Astrocyte (in vitro differentiated cells and primary cell): ENCODE results near the gene PTH1R. TPM values are rescaled to one million over a fixed set of nuclear protein-coding genes. Genes with fewer than 3 reads are reported as not detected.

Source experiments
- DNase-seq: peaks from one replicate; pipeline ENCODE4 v3.0.0-alpha.2; 2010; ENCODE audit warnings: low read depth
- FAIRE-seq: peaks from 2 replicates; lab custom pipeline; 2011; peaks lifted over from hg19 to GRCh38; lab: Jason Lieb, UNC
- H2AFZ ChIP-seq: 2 replicates; pipeline ENCODE4 v1.6.0; 2012; ENCODE audit warnings: low read depth, low read length, inconsistent platforms
- H3K27ac ChIP-seq: 2 replicates; pipeline ENCODE4 v1.5.1; 2011; ENCODE audit warnings: low read depth, low read length, inconsistent platforms
- H3K27me3 ChIP-seq: 2 replicates; pipeline ENCODE4 v1.6.0; 2011; ENCODE audit warnings: low read length, inconsistent platforms; ENCODE audit not compliant: insufficient read depth
- H3K36me3 ChIP-seq: 2 replicates; pipeline ENCODE4 v1.5.1; 2011; ENCODE audit warnings: low read length, inconsistent platforms; ENCODE audit not compliant: insufficient read depth
- H3K4me1 ChIP-seq: 2 replicates; pipeline ENCODE4 v1.5.1; 2011; ENCODE audit warnings: low read length, inconsistent platforms; ENCODE audit not compliant: insufficient read depth
- H3K4me2 ChIP-seq: 2 replicates; pipeline ENCODE4 v1.6.0; 2012; ENCODE audit warnings: low read length, inconsistent platforms
- H3K4me3 ChIP-seq: 2 replicates; pipeline ENCODE4 v1.5.1; 2011; ENCODE audit warnings: low read depth, mild to moderate bottlenecking, low read length, inconsistent platforms; ENCODE audit not compliant: insufficient read depth
- H3K79me2 ChIP-seq: 2 replicates; pipeline ENCODE4 v1.6.0; 2012; ENCODE audit warnings: mild to moderate bottlenecking, low read length, inconsistent platforms; ENCODE audit not compliant: insufficient read depth
- H3K9ac ChIP-seq: 2 replicates; pipeline ENCODE4 v1.6.0; 2012; ENCODE audit warnings: mild to moderate bottlenecking, low read length, inconsistent platforms
- H3K9me3 ChIP-seq: 2 replicates; pipeline ENCODE4 v1.5.1; 2012; ENCODE audit warnings: low read depth, mild to moderate bottlenecking, low read length, inconsistent platforms; ENCODE audit not compliant: insufficient read depth
- H4K20me1 ChIP-seq: 2 replicates; pipeline ENCODE4 v1.6.0; 2012; ENCODE audit warnings: low read length, inconsistent platforms; ENCODE audit not compliant: insufficient read depth
- H3K27ac Mint-ChIP-seq: one replicate; pipeline ENCODE4 v1.8.0; 2021; ENCODE audit warnings: mild to moderate bottlenecking, mixed read lengths; ENCODE audit not compliant: unreplicated experiment
- H3K27me3 Mint-ChIP-seq: one replicate; pipeline ENCODE4 v1.8.0; 2021; ENCODE audit warnings: low read depth, mixed read lengths; ENCODE audit not compliant: unreplicated experiment
- H3K36me3 Mint-ChIP-seq: one replicate; pipeline ENCODE4 v1.8.0; 2021; ENCODE audit warnings: low read depth, mixed read lengths; ENCODE audit not compliant: unreplicated experiment
- H3K4me1 Mint-ChIP-seq: one replicate; pipeline ENCODE4 v1.8.0; 2021; ENCODE audit warnings: low read depth, mixed read lengths; ENCODE audit not compliant: unreplicated experiment
- H3K4me3 Mint-ChIP-seq: one replicate; pipeline ENCODE4 v1.8.0; 2021; ENCODE audit warnings: mild to moderate bottlenecking, moderate library complexity, mixed read lengths; ENCODE audit not compliant: unreplicated experiment
- H3K9me3 Mint-ChIP-seq: one replicate; pipeline ENCODE4 v1.8.0; 2021; ENCODE audit warnings: mild to moderate bottlenecking, mixed read lengths; ENCODE audit not compliant: unreplicated experiment
- CTCF ChIP-seq: IDR thresholded peaks from 2 replicates; pipeline ENCODE4 v1.5.1; 2011; ENCODE audit warnings: low read depth, mild to moderate bottlenecking, inconsistent platforms, low read length, moderate library complexity; ENCODE audit not compliant: insufficient read depth
- EZH2 ChIP-seq: IDR thresholded peaks from 2 replicates; pipeline ENCODE4 v1.6.1; 2012; ENCODE audit warnings: mild to moderate bottlenecking, low read length, inconsistent platforms; ENCODE audit not compliant: insufficient read depth
- total RNA-seq: library from RNA; stranded (reverse); gene quantifications from 2 replicates; pipeline ENCODE4 v1.2.1, GENCODE V29; 2021

PTH1R gene
- total RNA-seq, 1 donor from 2014 or later, result 5.2 TPM

GRCh38 chr3:46932455-46933225, 55.1 kb downstream of the PTH1R start:
- Histone ChIP-seq H2AFZ (no peak overlapping the region), H3K4me3 (no peak overlapping the region), H4K20me1 (peaks cover 87% of the 10 kb centered on the region), H3K27me3 (no peaks in the 10 kb centered on the region), H3K4me2 (no peak overlapping the region), H3K9me3 (no peaks in the 10 kb centered on the region), H3K9ac (no peak overlapping the region), H3K27ac (no peak overlapping the region), H3K79me2 (peaks cover 88% of the 10 kb centered on the region), H3K4me1 (peaks cover 54% of the 10 kb centered on the region), H3K36me3 (no peaks in the 10 kb centered on the region)
- TF ChIP-seq EZH2 (no peak), CTCF (no peak)
- DNase-seq (no peak), FAIRE-seq (no peak)
- H3K9me3 Mint-ChIP-seq, result peaks cover 4% of the 10 kb centered on the region
- peaks cover 40% of the 10 kb centered on the region for H3K4me1 Mint-ChIP-seq
- peaks cover 16% of the 10 kb centered on the region for H3K36me3 Mint-ChIP-seq
- no peak overlapping the region for H3K27ac Mint-ChIP-seq
- H3K27me3 Mint-ChIP-seq, result no peaks in the 10 kb centered on the region
- H3K4me3 Mint-ChIP-seq, result no peak overlapping the region

- Histone ChIP-seq H4K20me1 (peaks cover 87% of the 10 kb centered on the region), H3K4me1 (peaks cover 54% of the 10 kb centered on the region), H3K9ac (no peak overlapping the region), H3K36me3 (no peaks in the 10 kb centered on the region), H3K9me3 (no peaks in the 10 kb centered on the region), H2AFZ (no peak overlapping the region), H3K4me2 (no peak overlapping the region), H3K79me2 (peaks cover 88% of the 10 kb centered on the region), H3K27ac (no peak overlapping the region), H3K27me3 (no peaks in the 10 kb centered on the region), H3K4me3 (no peak overlapping the region)
- DNase-seq (no peak), FAIRE-seq (no peak)
- H3K36me3 Mint-ChIP-seq, result peaks cover 18% of the 10 kb centered on the region
- TF ChIP-seq CTCF (no peak), EZH2 (no peak)
- H3K27me3 Mint-ChIP-seq, result no peaks in the 10 kb centered on the region
- H3K4me1 Mint-ChIP-seq, result peaks cover 40% of the 10 kb centered on the region
- H3K4me3 Mint-ChIP-seq, result no peak overlapping the region
- H3K27ac Mint-ChIP-seq, result no peak overlapping the region
- peaks cover 4% of the 10 kb centered on the region for H3K9me3 Mint-ChIP-seq
Observed at GRCh38 chr3:46933261-46933660, 55.7 kb downstream of the PTH1R start.

- peaks cover 89% of the 10 kb centered on the region for H4K20me1 ChIP-seq
- H3K4me1 ChIP-seq, result peaks cover 54% of the 10 kb centered on the region
- peaks cover 88% of the 10 kb centered on the region for H3K79me2 ChIP-seq
- H3K27me3 Mint-ChIP-seq, result no peaks in the 10 kb centered on the region
- no peaks in the 10 kb centered on the region for H3K9me3 Mint-ChIP-seq
- no peaks in the 10 kb centered on the region for H3K9me3 ChIP-seq
- no peak overlapping the region for H3K4me3 Mint-ChIP-seq
- FAIRE-seq, result no peak
- H3K27ac Mint-ChIP-seq, result no peak overlapping the region
- H3K36me3 Mint-ChIP-seq, result peaks cover 13% of the 10 kb centered on the region
- peak overlapping the region; percentile 54 for H3K4me2 ChIP-seq
- no peak overlapping the region for H3K9ac ChIP-seq
- peaks cover 41% of the 10 kb centered on the region for H3K4me1 Mint-ChIP-seq
- H3K4me3 ChIP-seq, result no peak overlapping the region
- no peak for DNase-seq
- TF ChIP-seq EZH2 (no peak), CTCF (no peak)
- no peak overlapping the region for H2AFZ ChIP-seq
- no peaks in the 10 kb centered on the region for H3K36me3 ChIP-seq
- no peak overlapping the region for H3K27ac ChIP-seq
- H3K27me3 ChIP-seq, result no peaks in the 10 kb centered on the region
Observed at GRCh38 chr3:46934072-46934471, 56.6 kb downstream of the PTH1R start.
